Tibial artery (tissue), 4 donors: Measurements from ENCODE around the gene ARFGAP3.

ENCODE experiments used
- DNase-seq, 2 donors: peaks; one replicate each; pipeline ENCODE4 v3.0.0-alpha.2; 2019
- H3K27ac ChIP-seq, 2 donors: fragments of 200-600 bp; sonication (generic) in 1 of 2; 1 replicate in 1 of 2; 2 replicates in 1 of 2; pipeline ENCODE4 v1.5.1; 2018 to 2019; ENCODE audit warnings: mild to moderate bottlenecking in 1 of 2
- H3K27me3 ChIP-seq, 2 donors: fragments of 200-600 bp; sonication (generic) in 1 of 2; one replicate each; pipeline versions ENCODE4 v1.5.1 to v1.6.0; 2016 to 2019
- H3K36me3 ChIP-seq, 3 donors: fragments of 200-600 bp; sonication (generic) in 2 of 3; one replicate each; pipeline ENCODE4 v1.5.1; 2016 to 2019; ENCODE audit warnings: mild to moderate bottlenecking in 2 of 3
- H3K4me1 ChIP-seq, 4 donors: fragments of 200-600 bp; sonication (generic) in 2 of 4; 1 replicate in 3 of 4; 2 replicates in 1 of 4; pipeline ENCODE4 v1.5.1; 2016 to 2019
- H3K4me3 ChIP-seq, 2 donors: fragments of 200-600 bp; sonication (generic) in 1 of 2; 1 replicate in 1 of 2; 2 replicates in 1 of 2; pipeline ENCODE4 v1.5.1; 2018 to 2019; ENCODE audit warnings: mild to moderate bottlenecking in 2 of 2
- H3K9me3 ChIP-seq, 3 donors: fragments of 200-600 bp; sonication (generic) in 1 of 3; one replicate each; pipeline ENCODE4 v1.5.1; 2016 to 2019
- CTCF ChIP-seq, 2 experiments: fragments of 200-600 bp in 1 of 2; fragments of 450-650 bp in 1 of 2; IDR thresholded peaks; one replicate each; pipeline ENCODE4 v1.5.1; 2017 to 2019; ENCODE audit warnings: antibody characterized with exemption in 2 of 2, mild to moderate bottlenecking in 1 of 2, moderate library complexity in 1 of 2
- intact Hi-C: fragments of 100-400 bp; cut with DNase I; formaldehyde crosslinking; loops from one replicate; pipeline ENCODE4 v1.15.0; 2023; ENCODE audit warnings: low total_unique reads

The ARFGAP3 gene

GRCh38 chr22:42856865-42857704 lies at the start of gene ARFGAP3:
Gene ARFGAP3, minus strand, starts transcription at chr22:42857273. Its CDS starts 91 bp downstream, at chr22:42857182.
- Histone ChIP-seq H3K9me3 (no peaks in the 10 kb centered on the region), H3K36me3 (peaks cover 0 to 5% (median 0%) of the 10 kb centered on the region in 3 donors), H3K4me1 (peaks cover 0 to 42% (median 16%) of the 10 kb centered on the region in 4 donors), H3K27ac (peak within 1 kb of the TSS; percentile 98), H3K4me3 (peak within 1 kb of the TSS; percentile 88 to 95), H3K27me3 (no peaks in the 10 kb centered on the region)
- DNase-seq = peak; percentile 87 to 96
- intact Hi-C loops = no loop called here
- TF ChIP-seq CTCF (IDR thresholded peaks at IDR 0.05) = peak in 1 of 2 experiments; percentile 22

- no peaks in the 10 kb centered on the region for H3K27me3 ChIP-seq
- H3K4me3 ChIP-seq = no peak overlapping the region
- peak; percentile 37 to 87 for DNase-seq
- peak overlapping the region; percentile 78 to 87 for H3K27ac ChIP-seq
- no peak for TF ChIP-seq CTCF (IDR thresholded peaks at IDR 0.05)
- peaks cover 0 to 41% (median 17%) of the 10 kb centered on the region in 3 donors for H3K36me3 ChIP-seq
- H3K9me3 ChIP-seq = no peaks in the 10 kb centered on the region
- intact Hi-C loops = loop anchor here (10.0 kb wide), 2 partner anchors 59 to 109 kb away; partner anchors contain the start of gene PACSIN2
- peaks cover 0 to 94% (median 74%) of the 10 kb centered on the region in 4 donors for H3K4me1 ChIP-seq
Observed at GRCh38 chr22:42905702-42906183, 48.7 kb upstream of the ARFGAP3 start.

GRCh38 chr22:42905217-42905616 lies 48.1 kb upstream of the ARFGAP3 start:
- intact Hi-C loops = loop anchor here (10.0 kb wide), 2 partner anchors 60 to 110 kb away; partner anchors contain the start of gene PACSIN2
- H3K4me1 ChIP-seq = peaks cover 0 to 89% (median 73%) of the 10 kb centered on the region in 4 donors
- no peaks in the 10 kb centered on the region for H3K27me3 ChIP-seq
- DNase-seq = no peak
- H3K36me3 ChIP-seq = peaks cover 0 to 37% (median 11%) of the 10 kb centered on the region in 3 donors
- no peaks in the 10 kb centered on the region for H3K9me3 ChIP-seq
- TF ChIP-seq CTCF (IDR thresholded peaks at IDR 0.05) = no peak
- peak overlapping the region; percentile 78 to 87 for H3K27ac ChIP-seq
- no peak overlapping the region for H3K4me3 ChIP-seq

GRCh38 chr22:42904050-42904449 lies 47.0 kb upstream of the ARFGAP3 start:
- Histone ChIP-seq H3K4me1 (peaks cover 0 to 78% (median 67%) of the 10 kb centered on the region in 4 donors), H3K27me3 (no peaks in the 10 kb centered on the region), H3K4me3 (no peak overlapping the region), H3K27ac (peak overlapping the region; percentile 78 to 87), H3K9me3 (no peaks in the 10 kb centered on the region), H3K36me3 (peaks cover 0 to 33% (median under 1%) of the 10 kb centered on the region in 3 donors)
- no peak for DNase-seq
- no peak for TF ChIP-seq CTCF (IDR thresholded peaks at IDR 0.05)
- intact Hi-C loops = loop anchor here (10.0 kb wide), 2 partner anchors 61 to 111 kb away; partner anchors contain the start of gene PACSIN2

GRCh38 chr22:42902875-42903510 lies 45.9 kb upstream of the ARFGAP3 start:
- H3K36me3 ChIP-seq = peaks cover 0 to 31% (median 0%) of the 10 kb centered on the region in 3 donors
- intact Hi-C loops = loop anchor here (10.0 kb wide), 2 partner anchors 62 to 112 kb away; partner anchors contain the start of gene PACSIN2
- no peaks in the 10 kb centered on the region for H3K27me3 ChIP-seq
- H3K27ac ChIP-seq = peak overlapping the region; percentile 8 to 13
- H3K4me1 ChIP-seq = peaks cover 0 to 67% (median 57%) of the 10 kb centered on the region in 4 donors
- H3K9me3 ChIP-seq = no peaks in the 10 kb centered on the region
- H3K4me3 ChIP-seq = no peak overlapping the region
- no peak for TF ChIP-seq CTCF (IDR thresholded peaks at IDR 0.05)
- no peak for DNase-seq
